ENCODE results near the gene OPN1MW.
"Not testable (repeated sequence)": the region's sequence is repeated elsewhere in the genome, so short reads cannot be mapped to it uniquely, and the experiment has no call there.

Gene OPN1MW

DNA sequence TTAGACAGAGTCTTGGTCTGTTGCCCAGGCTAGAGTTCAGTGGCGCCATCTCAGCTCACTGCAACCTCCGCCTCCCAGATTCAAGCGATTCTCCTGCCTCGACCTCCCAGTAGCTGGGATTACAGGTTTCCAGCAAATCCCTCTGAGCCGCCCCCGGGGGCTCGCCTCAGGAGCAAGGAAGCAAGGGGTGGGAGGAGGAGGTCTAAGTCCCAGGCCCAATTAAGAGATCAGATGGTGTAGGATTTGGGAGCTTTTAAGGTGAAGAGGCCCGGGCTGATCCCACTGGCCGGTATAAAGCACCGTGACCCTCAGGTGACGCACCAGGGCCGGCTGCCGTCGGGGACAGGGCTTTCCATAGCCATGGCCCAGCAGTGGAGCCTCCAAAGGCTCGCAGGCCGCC, 37.1 kb downstream of the OPN1MW start, which contains the start of gene OPN1MW2:
Gene OPN1MW2 (plus strand): TSS at position 301 of the 400 bp plus-strand sequence. CDS start 60 bp downstream, at position 361.
- DNase-seq (ENCODE audit: low read depth); in situ Hi-C loops (cut with HindIII; ENCODE audit: low sequenced_read_pairs); H3K4me3 ChIP-seq (ENCODE audit: low read depth, low read length): not testable (repeated sequence)

DNA sequence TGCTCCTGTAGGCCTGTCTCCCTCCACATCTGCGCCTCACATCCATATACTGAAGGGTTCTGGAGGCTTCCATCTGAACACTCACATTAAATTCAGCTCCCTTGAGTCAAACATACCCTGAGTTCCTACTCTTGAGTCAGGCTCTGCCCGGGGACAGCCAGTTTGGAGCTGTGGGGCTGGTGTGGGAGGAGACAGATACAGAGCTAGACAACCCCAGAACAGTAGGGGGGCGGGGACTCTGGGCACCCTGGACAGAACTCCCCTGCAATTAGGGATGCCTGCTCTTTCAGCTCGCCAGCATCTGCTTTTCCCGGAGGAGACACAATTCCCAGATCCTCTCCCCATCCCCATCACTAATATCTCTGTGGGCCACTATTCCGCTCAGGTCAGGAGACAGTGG, 42.9 kb downstream of the OPN1MW start:
- DNase-seq (ENCODE audit: low read depth); in situ Hi-C loops (cut with HindIII; ENCODE audit: low sequenced_read_pairs); H3K4me3 ChIP-seq (ENCODE audit: low read depth, low read length): not testable (repeated sequence)

DNA sequence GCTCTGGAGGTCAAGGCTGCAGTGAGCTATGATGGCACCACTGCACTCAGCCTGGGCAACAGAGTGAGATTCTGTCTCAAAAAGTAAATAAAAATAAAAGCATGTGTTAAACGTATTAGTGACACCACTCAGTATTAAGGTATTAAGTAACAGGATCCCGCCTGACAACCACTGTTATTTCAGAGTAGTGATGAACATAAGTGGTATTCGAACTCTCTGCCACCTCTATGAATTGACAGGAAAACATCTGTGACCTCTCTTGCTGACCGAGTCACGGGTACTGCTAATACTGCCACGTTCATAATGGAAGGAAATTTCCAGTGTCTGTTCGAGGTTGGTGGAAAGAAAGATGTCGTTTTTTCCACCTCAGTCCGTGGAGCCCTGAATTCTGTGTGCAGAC, 44.3 kb downstream of the OPN1MW start:
- in situ Hi-C loops (cut with HindIII; ENCODE audit: low sequenced_read_pairs); DNase-seq (ENCODE audit: low read depth); H3K4me3 ChIP-seq (ENCODE audit: low read depth, low read length): not testable (repeated sequence)

DNA sequence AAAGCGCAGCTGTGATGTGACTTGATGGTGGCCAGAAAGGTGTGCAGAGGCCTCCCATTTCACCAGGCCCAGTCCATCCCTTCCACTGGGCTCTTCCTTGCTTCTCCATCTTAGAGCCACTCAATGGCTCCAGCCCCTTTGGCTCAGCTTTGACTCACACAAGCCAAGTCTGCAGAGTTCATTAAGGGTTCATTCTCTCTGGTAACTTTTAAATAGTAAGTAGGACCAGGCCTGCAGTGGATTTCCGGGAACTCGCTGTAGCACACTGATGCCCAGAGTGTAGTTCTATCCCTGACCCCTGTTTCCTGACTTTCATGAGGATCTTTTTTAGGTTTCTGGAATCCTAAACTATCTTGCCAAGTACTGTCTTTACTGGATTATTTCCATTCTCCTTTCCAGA, 49.0 kb downstream of the OPN1MW start:
- H3K4me3 ChIP-seq (ENCODE audit: low read depth, low read length); DNase-seq (ENCODE audit: low read depth); in situ Hi-C loops (cut with HindIII; ENCODE audit: low sequenced_read_pairs): not testable (repeated sequence)

DNA sequence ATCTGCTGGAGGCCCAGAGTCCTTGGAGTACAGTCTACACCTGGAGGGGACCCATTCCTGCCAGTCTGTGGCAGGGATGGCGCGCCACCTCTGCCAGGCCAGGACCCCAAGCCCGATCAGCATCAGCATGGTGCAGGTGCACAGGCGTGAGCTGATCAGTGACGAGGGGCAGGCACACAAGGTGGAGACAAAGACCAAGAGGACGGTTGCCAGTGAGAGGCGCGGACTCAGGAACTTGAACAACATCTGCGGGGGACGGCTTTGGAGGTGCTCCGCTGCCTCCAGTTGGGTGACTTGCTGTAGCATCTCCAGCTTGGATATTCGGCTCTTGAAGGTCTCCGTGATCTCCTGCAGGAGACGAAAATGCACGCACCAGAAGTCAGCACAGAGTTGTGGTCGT, 51.2 kb downstream of the OPN1MW start:
- DNase-seq (ENCODE audit: low read depth); H3K4me3 ChIP-seq (ENCODE audit: low read depth, low read length); in situ Hi-C loops (cut with HindIII; ENCODE audit: low sequenced_read_pairs): not testable (repeated sequence)

DNA sequence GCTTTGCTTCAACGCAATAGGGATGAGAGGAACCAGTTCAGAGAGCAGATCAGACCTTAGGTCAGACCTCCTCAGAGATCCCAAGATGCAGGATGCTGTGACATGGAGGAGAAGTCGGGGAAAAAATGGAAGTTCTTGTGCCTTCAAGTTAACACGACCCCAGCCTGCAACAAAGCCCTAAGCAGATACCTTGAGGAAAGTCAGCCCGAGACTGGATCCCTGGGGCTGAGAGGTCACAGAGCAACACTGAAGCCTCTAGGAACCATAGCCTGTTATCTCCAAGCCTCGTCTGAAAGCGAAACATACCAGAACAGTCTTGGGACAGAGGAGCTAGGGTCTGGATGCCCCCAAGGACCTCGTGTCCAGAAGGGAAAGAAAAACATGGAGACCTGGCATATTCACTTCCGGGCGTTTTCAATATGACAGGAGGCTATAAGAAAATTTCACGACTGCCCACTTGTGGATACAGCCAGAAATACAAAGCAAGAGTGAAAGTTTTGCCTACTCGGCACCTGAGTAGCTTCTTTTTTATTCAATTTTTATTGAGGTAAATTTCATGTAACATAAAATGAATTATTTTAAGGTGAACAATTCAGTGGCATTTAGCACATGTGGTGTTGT, 56.7 kb downstream of the OPN1MW start:
- in situ Hi-C loops (cut with HindIII; ENCODE audit: low sequenced_read_pairs); H3K4me3 ChIP-seq (ENCODE audit: low read depth, low read length); DNase-seq (ENCODE audit: low read depth): not testable (repeated sequence)

DNA sequence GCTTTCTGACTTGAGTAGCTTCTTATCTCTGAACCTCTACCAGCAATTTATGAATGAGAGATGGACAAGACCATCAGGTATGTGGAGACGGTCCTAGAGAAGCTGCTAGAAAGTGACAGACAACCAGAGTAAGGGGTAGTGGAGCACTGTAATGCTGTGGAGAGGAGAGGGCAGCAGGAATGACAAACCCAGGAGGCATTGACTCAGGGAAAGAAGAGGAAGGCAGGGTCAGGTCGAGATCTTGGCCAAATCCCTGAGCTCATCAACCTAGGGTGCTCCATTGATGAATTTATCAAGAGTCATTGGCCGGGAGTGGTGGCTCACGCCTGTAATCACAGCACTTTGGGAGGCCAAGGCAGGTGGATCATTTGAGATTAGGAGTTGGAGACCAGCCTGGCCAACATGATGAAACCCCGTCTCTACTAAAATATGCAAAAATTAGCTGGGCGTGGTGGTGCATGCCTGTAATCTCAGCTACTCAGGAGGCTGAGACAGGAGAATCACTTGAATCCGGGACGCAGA, 57.6 kb downstream of the OPN1MW start:
- DNase-seq (ENCODE audit: low read depth); in situ Hi-C loops (cut with HindIII; ENCODE audit: low sequenced_read_pairs); H3K4me3 ChIP-seq (ENCODE audit: low read depth, low read length): not testable (repeated sequence)
